NCI-H524 (cell line): ENCODE results near the gene MIF.
"Not testable (repeated sequence)": the region's sequence is repeated elsewhere in the genome, so short reads cannot be mapped to it uniquely, and the experiment has no call there.

Experiments
- DNase-seq, 2 experiments: peaks; one replicate each; lab custom pipeline; 2025; lab: John Stamatoyannopoulos, UW

Gene MIF

DNA sequence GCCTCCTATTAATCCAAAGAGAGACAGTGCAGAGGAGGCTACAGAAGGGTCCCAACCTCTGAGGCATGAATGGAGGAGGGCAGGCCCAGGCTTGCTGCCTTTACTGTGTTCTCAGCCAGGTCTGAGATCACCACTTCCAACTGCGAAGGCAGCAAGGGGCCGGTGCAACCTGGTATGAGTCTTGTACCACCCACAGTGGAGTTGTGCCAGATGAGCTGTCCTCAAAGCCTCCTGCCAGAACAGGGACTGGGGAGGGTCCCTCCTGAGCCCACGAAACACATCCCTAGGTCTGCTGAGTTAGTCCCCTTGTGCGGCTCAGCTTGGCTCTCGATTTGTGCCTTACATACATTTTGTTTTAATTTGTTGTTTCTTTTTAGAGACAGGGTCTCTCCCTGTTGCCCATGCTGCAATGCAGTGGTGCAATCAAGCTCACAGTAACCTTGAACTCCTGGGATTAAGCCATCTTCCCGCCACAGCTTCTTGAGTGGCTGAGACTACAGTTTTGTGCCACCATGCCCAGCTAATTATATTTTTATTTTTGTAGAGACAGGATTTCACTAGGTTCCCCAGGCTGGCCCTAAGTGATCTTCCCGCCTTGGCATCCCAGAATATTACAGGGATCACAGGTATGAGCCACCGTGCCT is 9.3 kb downstream of the MIF start:
- DNase-seq, result no peak

- peak in 1 of 2 experiments; percentile 16 for DNase-seq
Observed at GRCh38 chr22:23904573-23905254, 10.5 kb downstream of the MIF start.

DNA sequence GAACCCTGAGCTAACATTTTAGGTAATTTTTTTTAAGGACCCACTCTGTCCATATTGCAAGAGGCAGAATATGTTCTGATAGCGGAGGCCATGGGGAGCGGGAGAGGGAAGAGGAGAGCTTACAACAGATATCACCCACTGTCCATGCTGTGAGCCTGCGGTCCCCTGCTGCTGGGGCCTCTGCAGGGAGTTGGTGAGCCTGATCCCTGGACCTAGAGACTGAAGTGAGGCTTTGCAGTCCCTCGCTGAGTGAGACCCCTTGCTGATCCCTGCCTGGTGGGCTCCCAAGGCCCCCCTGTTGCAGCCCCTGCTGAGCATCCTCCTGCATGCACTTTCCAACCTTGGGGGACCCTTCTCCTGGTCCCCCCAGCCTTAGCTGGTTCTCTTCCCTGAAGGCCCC is 12.5 kb downstream of the MIF start:
- no peak for DNase-seq

DNA sequence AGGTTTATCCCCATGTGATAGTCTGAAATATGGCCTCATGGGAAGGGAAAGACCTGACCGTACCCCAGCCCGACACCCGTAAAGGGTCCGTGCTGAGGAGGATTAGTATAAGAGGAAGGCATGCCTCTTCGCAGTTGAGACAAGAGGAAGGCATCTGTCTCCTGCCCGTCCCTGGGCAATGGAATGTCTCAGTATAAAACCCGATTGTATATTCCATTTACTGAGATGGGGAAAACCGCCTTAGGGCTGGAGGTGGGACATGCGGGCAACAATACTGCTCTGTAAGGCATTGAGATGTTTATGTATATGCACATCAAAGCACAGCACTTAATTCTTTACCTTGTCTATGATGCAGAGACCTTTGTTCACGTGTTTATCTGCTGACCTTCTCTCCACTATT is 13.2 kb downstream of the MIF start:
- DNase-seq, result not testable (repeated sequence)

- no peak for DNase-seq
Observed at GRCh38 chr22:23908587-23909205, 14.5 kb downstream of the MIF start.

DNA sequence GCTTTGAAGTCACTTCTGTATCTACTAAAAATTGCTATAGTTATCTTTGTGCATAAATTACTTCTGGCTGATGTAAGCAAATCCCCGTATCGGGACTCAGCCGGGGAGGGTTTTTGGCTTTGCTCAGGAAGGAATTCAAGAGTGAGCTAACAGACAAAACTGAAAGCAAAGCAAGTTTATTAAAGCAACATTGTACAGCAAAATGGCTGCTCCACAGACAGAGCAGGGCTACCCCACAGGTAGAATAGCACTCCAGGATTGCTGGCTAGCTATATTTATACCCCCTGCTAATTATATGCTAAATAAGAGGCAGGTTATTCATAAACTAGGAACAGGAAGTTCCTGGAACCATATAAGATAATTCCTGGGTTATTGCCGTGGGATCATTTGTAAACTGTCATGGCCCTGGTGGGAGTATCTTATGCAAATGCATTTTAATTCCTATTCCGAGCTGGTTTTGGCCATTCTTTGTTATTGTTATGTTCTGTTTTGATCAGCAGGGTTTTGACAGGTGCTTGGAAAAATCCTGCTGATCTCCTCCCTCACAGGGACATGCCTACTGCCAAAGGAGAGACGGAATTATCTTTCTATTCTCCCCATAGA is 15.2 kb downstream of the MIF start:
- DNase-seq, result no peak

DNA sequence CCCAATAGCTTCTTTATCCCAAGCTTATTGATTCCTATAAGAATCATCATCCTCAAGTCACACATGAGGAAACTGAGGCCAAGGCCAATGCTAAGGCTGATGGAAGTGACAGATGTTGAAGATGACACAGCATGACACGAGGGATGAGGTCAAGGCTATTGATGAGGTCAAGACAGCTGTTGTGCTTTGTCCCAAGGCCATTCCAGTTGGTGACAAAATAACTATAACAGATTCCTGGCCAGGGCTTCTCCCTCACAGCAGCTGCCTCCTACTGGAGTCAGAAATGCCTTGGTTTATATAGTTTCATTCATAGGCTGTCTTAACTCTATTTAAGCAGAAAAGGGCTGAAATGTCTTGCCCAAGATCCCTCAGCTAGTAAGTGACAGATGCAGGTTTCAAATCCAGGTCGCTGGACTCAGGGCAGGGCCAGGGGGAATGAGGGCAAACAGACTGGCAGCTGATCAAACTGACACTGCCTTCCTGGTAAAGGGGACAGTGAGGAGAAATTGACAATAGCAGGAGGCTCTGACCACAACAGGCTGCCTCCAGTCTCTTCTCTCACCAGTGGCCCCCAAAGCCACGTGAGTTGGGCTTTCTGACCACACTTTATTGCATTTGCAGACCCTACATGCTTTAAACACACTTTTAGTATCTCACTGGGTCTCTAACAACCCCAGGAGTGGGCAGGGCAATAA is 16.5 kb downstream of the MIF start:
- no peak for DNase-seq

- no peak for DNase-seq
Observed at GRCh38 chr22:23911318-23911980, 17.3 kb downstream of the MIF start.

- DNase-seq, result no peak
Observed at GRCh38 chr22:23912293-23912903, 18.2 kb downstream of the MIF start.

GRCh38 chr22:23913306-23913660 is 19.1 kb downstream of the MIF start:
- DNase-seq, result no peak

DNA sequence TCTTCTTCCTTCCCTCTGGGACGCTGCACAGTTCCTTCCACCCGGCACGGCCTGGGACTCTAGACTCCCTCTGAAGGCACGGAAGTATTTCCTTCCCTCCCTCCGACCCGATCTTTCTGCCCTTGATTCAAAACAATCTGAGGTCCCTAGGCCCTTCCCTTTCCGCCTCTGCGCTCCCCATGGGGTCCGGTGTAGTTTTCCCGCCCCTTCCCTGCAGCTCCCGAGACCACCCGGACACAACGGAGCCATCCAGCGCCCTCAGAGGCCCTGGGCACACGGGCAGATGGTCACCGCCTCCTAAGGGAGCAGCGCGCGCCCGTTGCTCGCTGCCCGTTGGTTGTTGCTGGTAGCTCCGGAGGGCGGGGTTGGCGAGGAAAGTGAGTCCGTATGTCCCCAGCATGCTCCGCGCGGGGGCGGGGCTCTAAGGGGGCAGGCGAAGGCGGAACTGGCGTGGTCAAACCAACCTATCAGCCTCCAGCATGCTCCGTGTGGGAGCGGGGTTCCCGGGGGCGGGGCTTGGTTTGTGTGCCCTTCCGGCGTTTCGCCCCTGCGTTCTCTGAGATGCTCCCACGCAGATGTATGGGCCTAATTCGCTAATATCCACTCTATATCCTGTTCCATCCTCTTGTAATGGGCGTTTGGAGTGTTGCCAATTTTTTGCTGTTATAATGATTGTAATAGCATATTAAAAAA is 19.6 kb downstream of the MIF start:
- DNase-seq, result peak; percentile 100

DNA sequence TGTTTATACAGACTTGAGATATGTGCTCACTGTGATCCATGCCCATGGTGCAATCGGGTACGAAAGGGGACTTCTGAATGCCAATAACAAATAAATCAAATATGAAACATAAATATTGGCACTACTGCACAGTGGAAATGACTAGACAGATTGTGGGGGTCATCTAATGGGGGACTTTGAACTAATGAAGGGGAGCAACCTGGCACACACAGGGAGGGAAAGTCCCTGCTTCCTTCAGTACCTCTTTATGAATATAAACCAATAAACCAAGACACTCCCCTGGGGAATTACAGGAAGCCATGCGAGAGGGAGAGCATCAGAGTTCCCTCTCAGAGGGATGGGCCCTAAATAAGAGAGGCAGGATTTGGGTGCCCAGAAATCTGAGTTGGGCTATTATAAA is 21.1 kb downstream of the MIF start:
- no peak for DNase-seq

DNA sequence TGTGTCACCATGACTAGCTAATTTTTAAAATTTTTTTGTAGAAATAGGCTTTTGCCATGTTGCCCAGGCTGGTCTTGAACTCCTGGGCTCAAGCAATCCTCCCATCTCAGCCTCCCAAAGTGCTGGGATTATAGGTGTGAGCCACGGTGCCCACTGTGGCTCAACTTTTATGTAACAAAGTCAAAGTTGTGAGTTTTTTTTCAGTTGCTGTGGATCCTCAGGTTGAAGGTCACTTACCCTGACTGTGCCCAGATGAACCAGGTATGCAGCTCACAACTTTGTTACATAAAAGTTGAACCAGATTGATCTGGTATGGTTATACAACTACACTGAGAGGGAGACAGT is 26.1 kb downstream of the MIF start:
- not testable (repeated sequence) for DNase-seq

GRCh38 chr22:23921586-23922201 is 27.5 kb downstream of the MIF start:
- not testable (repeated sequence) for DNase-seq

GRCh38 chr22:23922921-23923320 is 28.7 kb downstream of the MIF start:
- no peak for DNase-seq

DNA sequence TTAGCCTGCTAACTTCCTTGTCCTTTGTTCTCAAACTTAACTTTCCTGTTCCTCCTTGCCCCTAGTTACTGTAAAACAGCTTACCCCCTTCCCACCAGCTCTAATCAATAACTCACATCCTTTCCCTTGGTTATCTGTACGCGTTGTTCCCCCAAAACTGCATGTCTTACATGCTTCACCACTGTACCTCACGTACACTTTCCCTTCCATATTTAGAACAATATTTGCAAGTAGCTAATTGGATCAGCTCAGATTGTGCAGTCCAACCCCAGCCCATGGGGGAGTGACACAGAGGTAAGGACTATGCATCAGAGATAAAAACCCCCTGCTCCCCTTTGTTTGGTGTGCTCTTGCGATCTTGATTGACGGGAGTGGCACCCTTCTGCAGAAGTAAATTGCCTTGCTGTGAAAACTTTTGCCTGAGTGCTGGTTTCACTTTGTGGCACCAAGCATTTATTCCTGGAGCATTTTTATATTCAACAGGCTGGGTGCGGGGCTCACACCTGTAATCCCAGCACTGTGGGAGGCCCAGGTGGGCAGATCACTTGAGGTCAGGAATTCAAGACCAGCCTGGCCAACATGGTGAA is 30.9 kb downstream of the MIF start:
- DNase-seq, result no peak

- no peak for DNase-seq
Observed at GRCh38 chr22:23926561-23926960, 32.4 kb downstream of the MIF start.

DNA sequence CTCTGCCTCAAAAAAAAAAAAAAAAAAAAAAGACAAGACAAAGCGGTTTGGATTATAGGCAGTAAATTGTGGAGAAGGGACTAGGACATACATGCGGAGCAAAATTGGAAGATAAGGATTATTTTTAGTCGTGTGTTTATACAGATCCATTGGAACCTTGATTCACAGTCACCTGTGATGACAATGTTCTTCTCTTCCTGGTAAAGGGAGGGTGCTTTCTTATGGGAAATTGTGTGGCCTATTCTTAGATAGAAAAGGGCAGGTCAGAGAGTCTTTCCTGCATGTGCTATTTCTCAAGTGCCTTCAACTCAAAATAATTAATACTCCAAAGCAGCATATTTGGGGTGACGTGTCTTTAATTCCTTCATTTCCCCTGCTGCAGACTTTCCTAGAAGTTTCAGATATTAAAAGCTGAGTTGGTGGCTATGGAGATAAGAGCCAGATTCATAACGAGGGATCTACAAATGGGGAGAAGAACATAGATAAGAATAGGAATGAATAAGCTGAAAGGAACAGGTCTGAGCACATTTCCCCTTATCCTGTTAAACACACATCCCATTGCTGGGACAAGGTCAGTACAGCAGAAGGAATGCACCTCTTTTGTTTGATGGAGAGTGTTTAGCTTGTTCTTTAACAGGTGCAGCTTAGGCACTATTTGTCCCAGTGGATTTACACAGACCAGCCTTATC is 44.3 kb downstream of the MIF start:
- no peak for DNase-seq

GRCh38 chr22:23939017-23939357 is 44.8 kb downstream of the MIF start:
- DNase-seq, result no peak

DNA sequence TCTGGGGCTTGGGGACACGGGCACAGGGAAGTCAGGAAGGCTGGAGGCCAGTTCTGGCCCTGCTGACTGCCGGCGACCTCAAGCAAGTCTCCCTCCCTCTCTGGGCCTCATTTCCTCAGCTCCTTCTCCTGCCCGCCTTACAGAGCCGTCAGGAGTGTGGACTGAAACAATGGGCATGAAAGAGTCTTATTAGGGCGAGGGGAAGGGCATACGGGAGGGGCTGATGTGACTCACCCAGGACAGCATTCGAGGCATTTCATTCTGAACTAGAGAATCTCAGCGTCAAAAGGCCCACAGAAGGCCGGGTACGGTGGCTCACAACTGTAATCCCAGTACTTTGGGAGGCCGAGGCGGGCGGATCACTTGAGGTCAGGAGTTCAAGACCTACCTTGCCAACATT is 46.0 kb downstream of the MIF start:
- DNase-seq, result not testable (repeated sequence)
